GM19328 (cell line): ENCODE measurements around the gene KCTD5.

Experiments
- ATAC-seq: cut with Tn5 transposase; IDR thresholded peaks from one replicate; pipeline ENCODE4 v1.9.1; 2021; ENCODE audit warnings: mild to moderate bottlenecking, moderate library complexity; ENCODE audit not compliant: unreplicated experiment

The KCTD5 gene

DNA sequence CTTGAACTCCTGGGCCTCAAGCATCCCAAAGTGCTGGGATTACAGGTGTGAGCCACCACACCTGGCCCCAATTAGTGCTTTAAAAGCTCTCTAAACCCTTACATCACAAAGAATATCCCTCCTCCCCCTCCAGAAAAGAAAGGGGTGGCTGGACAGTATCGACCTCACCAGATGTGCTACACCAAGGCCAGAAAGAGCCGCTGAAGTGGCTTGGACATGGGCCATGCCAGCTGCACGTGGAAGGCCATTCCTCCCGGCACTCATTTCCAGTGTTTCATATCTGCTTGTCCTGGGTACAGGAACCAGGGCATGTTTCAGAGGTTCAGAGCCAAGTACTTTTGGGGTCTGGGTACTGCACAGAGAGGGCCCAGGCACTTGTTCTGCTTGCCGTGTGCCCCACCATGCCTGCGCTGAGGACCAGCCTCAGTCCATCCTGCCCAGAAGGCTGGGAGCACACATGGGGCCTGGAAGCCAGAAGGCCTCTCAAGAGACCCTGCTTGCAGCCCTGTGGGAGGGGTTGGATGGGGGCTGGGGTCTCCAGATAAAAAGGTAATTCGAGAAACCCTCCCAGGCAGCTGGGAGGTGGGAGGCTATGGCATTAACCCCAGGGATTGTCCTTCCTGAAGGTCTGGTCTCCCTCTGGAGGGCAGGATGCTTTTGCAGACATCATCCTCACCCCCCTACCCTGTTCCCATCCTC lies 66.6 kb downstream of the KCTD5 start:
- ATAC-seq: no peak

- no peak for ATAC-seq
Observed at GRCh38 chr16:2749476-2749875, 67.2 kb downstream of the KCTD5 start.

DNA sequence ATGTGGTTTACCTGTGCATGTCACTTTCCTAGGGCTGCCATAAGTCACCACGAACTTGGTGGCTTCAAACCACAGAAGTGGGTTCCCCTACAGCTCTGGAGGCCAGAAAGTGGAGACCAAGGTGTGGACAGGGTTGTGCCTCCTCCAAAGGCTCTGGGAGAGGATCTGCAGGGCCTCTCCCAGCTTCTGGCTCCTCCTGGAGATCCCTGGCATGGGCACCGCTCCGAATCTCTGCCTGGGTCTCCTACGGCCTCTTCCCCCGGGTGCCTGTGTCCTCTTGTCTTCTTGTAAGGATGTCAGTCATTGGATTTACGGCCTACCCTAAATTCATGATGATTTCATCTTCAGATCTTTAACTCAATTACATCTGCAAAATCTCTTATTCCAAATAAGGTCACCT lies 67.6 kb downstream of the KCTD5 start:
- no peak for ATAC-seq

GRCh38 chr16:2751577-2752034 lies 69.3 kb downstream of the KCTD5 start:
- ATAC-seq: peak; percentile 24

GRCh38 chr16:2752035-2752849 lies 69.9 kb downstream of the KCTD5 start, which contains the start of gene SRRM2:
TSS of gene SRRM2 (plus strand) at chr16:2752638. CDS start at chr16:2756365, 3,727 bp downstream.
- ATAC-seq: peak; percentile 72

- peak; percentile 21 for ATAC-seq
Observed at GRCh38 chr16:2752850-2753732, 70.8 kb downstream of the KCTD5 start.

DNA sequence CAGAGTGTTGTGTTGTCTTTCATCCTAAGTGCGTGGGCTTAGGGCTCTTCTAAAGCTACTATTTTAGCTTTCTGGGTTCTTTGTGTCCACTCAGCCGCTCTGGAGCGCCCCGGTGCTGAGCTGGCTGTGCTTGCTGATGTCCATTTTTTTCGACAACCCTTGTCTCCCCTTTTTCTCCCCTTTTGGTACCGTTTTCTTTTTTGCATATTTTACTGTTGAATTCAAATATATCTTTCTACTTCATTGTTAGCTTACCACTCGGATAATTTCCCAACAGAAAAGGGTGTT lies 71.4 kb downstream of the KCTD5 start:
- no peak for ATAC-seq

GRCh38 chr16:2755158-2755557 lies 72.8 kb downstream of the KCTD5 start:
- no peak for ATAC-seq

DNA sequence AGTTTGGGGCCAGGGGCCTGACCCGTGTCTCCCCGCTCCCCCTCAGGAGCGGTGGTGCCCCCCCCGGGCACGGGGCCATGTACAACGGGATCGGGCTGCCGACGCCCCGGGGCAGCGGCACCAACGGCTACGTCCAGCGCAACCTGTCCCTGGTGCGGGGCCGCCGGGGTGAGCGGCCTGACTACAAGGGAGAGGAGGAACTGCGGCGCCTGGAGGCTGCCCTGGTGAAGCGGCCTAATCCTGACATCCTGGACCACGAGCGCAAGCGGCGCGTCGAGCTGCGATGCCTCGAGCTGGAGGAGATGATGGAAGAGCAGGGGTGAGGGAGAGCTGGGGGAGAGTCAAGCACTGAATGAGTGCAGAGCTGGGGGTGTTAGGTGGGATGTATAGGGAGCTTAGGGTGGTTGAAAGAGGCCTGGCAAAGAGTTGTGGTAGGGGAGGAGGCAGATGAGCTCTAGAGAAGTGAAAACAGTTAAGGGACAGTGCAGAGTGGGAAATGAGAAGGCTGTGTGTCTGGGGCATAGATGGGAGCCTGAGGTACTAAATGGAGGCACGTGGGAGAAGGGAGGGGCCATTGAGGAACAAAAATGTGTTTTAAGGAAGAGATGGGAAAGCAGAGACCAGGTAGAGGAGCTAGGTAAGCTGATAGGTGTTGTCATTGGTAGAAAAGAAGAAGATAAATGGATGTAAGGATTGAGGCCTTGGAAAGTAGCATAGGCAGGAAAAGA lies 74.1 kb downstream of the KCTD5 start:
- ATAC-seq: no peak

DNA sequence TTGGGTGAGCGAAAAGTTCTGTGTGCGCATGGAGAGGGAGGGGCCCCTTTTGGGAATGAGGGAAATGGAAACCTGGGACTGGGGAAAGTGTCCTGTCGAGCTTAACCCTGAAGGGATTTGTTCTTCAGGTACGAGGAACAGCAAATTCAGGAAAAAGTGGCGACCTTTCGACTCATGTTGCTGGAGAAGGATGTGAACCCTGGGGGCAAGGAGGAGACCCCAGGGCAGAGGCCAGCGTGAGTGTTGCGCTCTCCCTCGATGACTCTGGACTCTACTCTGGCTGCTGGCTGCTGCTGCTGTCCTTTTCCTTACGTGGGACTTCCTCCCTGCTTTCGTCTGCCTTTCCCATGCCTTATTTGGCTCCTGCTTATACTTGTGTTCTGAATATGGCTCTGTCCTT lies 75.0 kb downstream of the KCTD5 start:
- no peak for ATAC-seq
